Spleen (tissue), 7 donors: Measurements from ENCODE around the gene HOMER3.

ENCODE experiments used
- POLR2A ChIP-seq, 3 donors: fragments of 450-650 bp; IDR thresholded peaks; one replicate each; pipeline ENCODE4 v1.5.1; 2017; ENCODE audit warnings: antibody characterized with exemption in 3 of 3, mild to moderate bottlenecking in 1 of 3
- TF ChIP-seq, protein P1 (sequence below), 11 experiments: fragments of 200-600 bp in 7 of 11; fragments of 450-650 bp in 4 of 11; sonication (generic) in 4 of 11; IDR thresholded peaks in 8 of 11; conservative IDR thresholded peaks in 3 of 11; 1 replicate in 7 of 11; 2 replicates in 4 of 11; pipeline versions ENCODE4 v1.4.0 to v1.8.0; 2016 to 2021; ENCODE audit warnings: antibody characterized with exemption in 11 of 11, inconsistent platforms in 4 of 11, mild to moderate bottlenecking in 1 of 11
- donor health status: DM: no; HTN: no; CAD: no; lungs with moderate emphysema.
- donor health status: DM: no; HTN: no; CAD: no.
- donor health status: DM: no; HTN: no; CAD: no.

DNA sequence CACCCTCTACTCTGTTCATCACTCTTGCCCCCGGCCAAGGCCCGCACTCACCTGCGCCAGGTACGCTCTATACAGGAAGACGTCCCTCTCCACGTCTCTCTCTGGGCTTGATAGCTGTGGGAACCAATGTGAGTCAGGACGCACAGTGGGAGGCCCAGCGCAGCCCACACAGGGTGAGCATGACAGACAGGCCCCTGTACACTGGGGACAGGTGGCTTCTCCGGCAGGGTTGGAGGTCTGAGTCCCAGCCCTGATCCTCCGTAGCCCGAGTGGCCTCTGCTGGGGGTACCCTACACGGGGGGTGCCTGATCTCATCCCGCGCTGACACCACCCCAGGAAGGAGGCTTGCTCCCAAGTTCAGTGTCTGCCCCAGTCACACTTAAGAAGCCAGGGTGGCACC, 28.1 kb downstream of the HOMER3 start:
- TF ChIP-seq POLR2A (IDR thresholded peaks at IDR 0.05), result no peak
- TF ChIP-seq, protein P1, sequence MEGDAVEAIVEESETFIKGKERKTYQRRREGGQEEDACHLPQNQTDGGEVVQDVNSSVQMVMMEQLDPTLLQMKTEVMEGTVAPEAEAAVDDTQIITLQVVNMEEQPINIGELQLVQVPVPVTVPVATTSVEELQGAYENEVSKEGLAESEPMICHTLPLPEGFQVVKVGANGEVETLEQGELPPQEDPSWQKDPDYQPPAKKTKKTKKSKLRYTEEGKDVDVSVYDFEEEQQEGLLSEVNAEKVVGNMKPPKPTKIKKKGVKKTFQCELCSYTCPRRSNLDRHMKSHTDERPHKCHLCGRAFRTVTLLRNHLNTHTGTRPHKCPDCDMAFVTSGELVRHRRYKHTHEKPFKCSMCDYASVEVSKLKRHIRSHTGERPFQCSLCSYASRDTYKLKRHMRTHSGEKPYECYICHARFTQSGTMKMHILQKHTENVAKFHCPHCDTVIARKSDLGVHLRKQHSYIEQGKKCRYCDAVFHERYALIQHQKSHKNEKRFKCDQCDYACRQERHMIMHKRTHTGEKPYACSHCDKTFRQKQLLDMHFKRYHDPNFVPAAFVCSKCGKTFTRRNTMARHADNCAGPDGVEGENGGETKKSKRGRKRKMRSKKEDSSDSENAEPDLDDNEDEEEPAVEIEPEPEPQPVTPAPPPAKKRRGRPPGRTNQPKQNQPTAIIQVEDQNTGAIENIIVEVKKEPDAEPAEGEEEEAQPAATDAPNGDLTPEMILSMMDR (IDR thresholded peaks at IDR 0.05 in 8 of 11, conservative IDR thresholded peaks at IDR 0.05 in 3 of 11), result no peak
